Measurements from ENCODE around the gene UCP3. TPM values are rescaled to one million over a fixed set of nuclear protein-coding genes. Genes with fewer than 3 reads are reported as not detected.

The UCP3 gene
- total and polyA plus RNA-seq, 4 donors, result 0.07 to 1.3 (median 0.34) TPM

DNA sequence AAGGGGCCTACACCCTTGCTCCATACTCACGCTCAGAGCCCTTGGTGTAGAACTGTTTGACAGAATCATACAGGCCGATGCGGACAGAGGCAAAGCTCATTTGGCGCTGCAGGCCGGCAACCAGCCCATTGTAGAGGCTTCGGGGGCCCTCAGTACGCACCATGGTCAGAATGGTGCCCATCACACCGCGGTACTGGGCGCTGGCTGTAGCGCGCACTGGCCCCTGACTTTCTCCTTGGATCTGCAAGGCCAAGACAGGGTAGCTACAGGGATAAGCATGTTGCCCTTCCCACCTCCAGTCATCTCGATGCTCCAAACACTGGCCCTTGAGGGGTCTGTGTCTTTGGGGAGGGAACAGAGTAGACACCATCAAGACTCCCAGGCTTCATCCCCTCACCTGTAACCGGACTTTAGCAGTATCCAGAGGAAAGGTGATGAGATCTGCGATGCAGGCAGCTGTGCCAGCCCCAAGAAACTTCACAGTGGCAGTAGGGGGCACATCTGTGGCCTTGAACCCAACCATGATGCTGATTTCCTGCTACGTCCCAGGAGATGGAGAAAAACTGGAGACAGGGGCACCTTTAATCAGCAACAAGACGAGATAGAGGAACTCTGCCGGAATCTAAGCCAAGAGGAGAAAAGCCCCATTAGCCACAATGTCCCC is 30.9 kb downstream of the UCP3 start:
- Histone ChIP-seq H3K9me3 (ENCODE audit: control insufficient read depth in 4 of 4, low read length in 3 of 4) (no peaks in the 10 kb centered on the region), H3K9ac (ENCODE audit: low read depth in 1 of 2, low read length in 2 of 2) (no peak overlapping the region), H3K4me3 (ENCODE audit: low read depth in 1 of 3, low read length in 3 of 3) (no peak overlapping the region), H3K27me3 (ENCODE audit: control insufficient read depth in 4 of 4, insufficient read depth in 4 of 4, low read length in 3 of 4) (no peaks in the 10 kb centered on the region), H3K36me3 (ENCODE audit: control insufficient read depth in 4 of 4, insufficient read depth in 3 of 4, low read depth in 1 of 4, low read length in 3 of 4) (peaks cover 0 to 4% (median 0%) of the 10 kb centered on the region in 4 donors), H3K4me1 (ENCODE audit: control insufficient read depth in 4 of 4, insufficient read depth in 4 of 4, low read length in 3 of 4) (peaks cover 0 to 3% (median 1%) of the 10 kb centered on the region in 4 donors), H3K27ac (ENCODE audit: low read depth in 1 of 2, low read length in 2 of 2) (no peak overlapping the region)
- DNase-seq (ENCODE audit: low spot score), result peak; percentile 32
- 96% methylated on average over 18 of the region's 18 CpGs for whole genome bisulfite sequencing
- TF ChIP-seq FOXA2 (IDR thresholded peaks at IDR 0.05) (no peak), TAF1 (conservative IDR thresholded peaks at IDR 0.05) (no peak), HNF4A (conservative IDR thresholded peaks at IDR 0.05) (no peak), FOXA1 (IDR thresholded peaks at IDR 0.05) (no peak), RAD21 (IDR thresholded peaks at IDR 0.05) (no peak), SP1 (IDR thresholded peaks at IDR 0.05) (no peak), YY1 (IDR thresholded peaks at IDR 0.05) (no peak), NR2F2 (IDR thresholded peaks at IDR 0.05) (no peak), EGR1 (IDR thresholded peaks at IDR 0.05; ENCODE audit: low read depth in 2 of 2) (no peak), GABPA (IDR thresholded peaks at IDR 0.05 in 1 of 2, conservative IDR thresholded peaks at IDR 0.05 in 1 of 2) (no peak), RXRA (IDR thresholded peaks at IDR 0.05) (no peak), JUND (IDR thresholded peaks at IDR 0.05) (no peak), HNF4G (IDR thresholded peaks at IDR 0.05) (no peak)
- TF ChIP-seq, protein P1, sequence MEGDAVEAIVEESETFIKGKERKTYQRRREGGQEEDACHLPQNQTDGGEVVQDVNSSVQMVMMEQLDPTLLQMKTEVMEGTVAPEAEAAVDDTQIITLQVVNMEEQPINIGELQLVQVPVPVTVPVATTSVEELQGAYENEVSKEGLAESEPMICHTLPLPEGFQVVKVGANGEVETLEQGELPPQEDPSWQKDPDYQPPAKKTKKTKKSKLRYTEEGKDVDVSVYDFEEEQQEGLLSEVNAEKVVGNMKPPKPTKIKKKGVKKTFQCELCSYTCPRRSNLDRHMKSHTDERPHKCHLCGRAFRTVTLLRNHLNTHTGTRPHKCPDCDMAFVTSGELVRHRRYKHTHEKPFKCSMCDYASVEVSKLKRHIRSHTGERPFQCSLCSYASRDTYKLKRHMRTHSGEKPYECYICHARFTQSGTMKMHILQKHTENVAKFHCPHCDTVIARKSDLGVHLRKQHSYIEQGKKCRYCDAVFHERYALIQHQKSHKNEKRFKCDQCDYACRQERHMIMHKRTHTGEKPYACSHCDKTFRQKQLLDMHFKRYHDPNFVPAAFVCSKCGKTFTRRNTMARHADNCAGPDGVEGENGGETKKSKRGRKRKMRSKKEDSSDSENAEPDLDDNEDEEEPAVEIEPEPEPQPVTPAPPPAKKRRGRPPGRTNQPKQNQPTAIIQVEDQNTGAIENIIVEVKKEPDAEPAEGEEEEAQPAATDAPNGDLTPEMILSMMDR (IDR thresholded peaks at IDR 0.05; ENCODE audit: low read depth, low read length, missing input control), result no peak
- TF ChIP-seq, protein P2, sequence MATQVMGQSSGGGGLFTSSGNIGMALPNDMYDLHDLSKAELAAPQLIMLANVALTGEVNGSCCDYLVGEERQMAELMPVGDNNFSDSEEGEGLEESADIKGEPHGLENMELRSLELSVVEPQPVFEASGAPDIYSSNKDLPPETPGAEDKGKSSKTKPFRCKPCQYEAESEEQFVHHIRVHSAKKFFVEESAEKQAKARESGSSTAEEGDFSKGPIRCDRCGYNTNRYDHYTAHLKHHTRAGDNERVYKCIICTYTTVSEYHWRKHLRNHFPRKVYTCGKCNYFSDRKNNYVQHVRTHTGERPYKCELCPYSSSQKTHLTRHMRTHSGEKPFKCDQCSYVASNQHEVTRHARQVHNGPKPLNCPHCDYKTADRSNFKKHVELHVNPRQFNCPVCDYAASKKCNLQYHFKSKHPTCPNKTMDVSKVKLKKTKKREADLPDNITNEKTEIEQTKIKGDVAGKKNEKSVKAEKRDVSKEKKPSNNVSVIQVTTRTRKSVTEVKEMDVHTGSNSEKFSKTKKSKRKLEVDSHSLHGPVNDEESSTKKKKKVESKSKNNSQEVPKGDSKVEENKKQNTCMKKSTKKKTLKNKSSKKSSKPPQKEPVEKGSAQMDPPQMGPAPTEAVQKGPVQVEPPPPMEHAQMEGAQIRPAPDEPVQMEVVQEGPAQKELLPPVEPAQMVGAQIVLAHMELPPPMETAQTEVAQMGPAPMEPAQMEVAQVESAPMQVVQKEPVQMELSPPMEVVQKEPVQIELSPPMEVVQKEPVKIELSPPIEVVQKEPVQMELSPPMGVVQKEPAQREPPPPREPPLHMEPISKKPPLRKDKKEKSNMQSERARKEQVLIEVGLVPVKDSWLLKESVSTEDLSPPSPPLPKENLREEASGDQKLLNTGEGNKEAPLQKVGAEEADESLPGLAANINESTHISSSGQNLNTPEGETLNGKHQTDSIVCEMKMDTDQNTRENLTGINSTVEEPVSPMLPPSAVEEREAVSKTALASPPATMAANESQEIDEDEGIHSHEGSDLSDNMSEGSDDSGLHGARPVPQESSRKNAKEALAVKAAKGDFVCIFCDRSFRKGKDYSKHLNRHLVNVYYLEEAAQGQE (IDR thresholded peaks at IDR 0.05), result no peak
- TF ChIP-seq, protein P3, sequence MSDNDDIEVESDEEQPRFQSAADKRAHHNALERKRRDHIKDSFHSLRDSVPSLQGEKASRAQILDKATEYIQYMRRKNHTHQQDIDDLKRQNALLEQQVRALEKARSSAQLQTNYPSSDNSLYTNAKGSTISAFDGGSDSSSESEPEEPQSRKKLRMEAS (IDR thresholded peaks at IDR 0.05), result no peak
- TF ChIP-seq, protein P4, sequence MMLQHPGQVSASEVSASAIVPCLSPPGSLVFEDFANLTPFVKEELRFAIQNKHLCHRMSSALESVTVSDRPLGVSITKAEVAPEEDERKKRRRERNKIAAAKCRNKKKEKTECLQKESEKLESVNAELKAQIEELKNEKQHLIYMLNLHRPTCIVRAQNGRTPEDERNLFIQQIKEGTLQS (IDR thresholded peaks at IDR 0.05), result no peak
- TF ChIP-seq, protein P5, sequence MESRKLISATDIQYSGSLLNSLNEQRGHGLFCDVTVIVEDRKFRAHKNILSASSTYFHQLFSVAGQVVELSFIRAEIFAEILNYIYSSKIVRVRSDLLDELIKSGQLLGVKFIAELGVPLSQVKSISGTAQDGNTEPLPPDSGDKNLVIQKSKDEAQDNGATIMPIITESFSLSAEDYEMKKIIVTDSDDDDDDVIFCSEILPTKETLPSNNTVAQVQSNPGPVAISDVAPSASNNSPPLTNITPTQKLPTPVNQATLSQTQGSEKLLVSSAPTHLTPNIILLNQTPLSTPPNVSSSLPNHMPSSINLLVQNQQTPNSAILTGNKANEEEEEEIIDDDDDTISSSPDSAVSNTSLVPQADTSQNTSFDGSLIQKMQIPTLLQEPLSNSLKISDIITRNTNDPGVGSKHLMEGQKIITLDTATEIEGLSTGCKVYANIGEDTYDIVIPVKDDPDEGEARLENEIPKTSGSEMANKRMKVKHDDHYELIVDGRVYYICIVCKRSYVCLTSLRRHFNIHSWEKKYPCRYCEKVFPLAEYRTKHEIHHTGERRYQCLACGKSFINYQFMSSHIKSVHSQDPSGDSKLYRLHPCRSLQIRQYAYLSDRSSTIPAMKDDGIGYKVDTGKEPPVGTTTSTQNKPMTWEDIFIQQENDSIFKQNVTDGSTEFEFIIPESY (IDR thresholded peaks at IDR 0.05), result no peak
